ENCODE results near the gene ROCK1.
A peak's percentile ranks its signal among the peaks of the same experiment; 100 is the strongest.

The ROCK1 gene

GRCh38 chr18:21111346-21112139, at the start of gene ROCK1:
Gene ROCK1, minus strand, starts transcription at chr18:21111813. Its CDS starts 903 bp downstream, at chr18:21110910.
- H3K27ac ChIP-seq (ENCODE audit: low read depth, low read length): peak within 1 kb of the TSS; percentile 89
- no peaks in the 10 kb centered on the region for H3K27me3 ChIP-seq (ENCODE audit: low read length)
- H3K9ac ChIP-seq (ENCODE audit: low read length): peak within 1 kb of the TSS; percentile 97
- TF ChIP-seq, protein P1, sequence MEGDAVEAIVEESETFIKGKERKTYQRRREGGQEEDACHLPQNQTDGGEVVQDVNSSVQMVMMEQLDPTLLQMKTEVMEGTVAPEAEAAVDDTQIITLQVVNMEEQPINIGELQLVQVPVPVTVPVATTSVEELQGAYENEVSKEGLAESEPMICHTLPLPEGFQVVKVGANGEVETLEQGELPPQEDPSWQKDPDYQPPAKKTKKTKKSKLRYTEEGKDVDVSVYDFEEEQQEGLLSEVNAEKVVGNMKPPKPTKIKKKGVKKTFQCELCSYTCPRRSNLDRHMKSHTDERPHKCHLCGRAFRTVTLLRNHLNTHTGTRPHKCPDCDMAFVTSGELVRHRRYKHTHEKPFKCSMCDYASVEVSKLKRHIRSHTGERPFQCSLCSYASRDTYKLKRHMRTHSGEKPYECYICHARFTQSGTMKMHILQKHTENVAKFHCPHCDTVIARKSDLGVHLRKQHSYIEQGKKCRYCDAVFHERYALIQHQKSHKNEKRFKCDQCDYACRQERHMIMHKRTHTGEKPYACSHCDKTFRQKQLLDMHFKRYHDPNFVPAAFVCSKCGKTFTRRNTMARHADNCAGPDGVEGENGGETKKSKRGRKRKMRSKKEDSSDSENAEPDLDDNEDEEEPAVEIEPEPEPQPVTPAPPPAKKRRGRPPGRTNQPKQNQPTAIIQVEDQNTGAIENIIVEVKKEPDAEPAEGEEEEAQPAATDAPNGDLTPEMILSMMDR (IDR thresholded peaks at IDR 0.05; ENCODE audit: insufficient read depth, low read length, poor library complexity, severe bottlenecking): no peak
- no peak for TF ChIP-seq EZH2phosphoT487 (conservative IDR thresholded peaks at IDR 0.05; ENCODE audit: low read length)
- no peaks in the 10 kb centered on the region for H3K9me3 ChIP-seq (ENCODE audit: insufficient read depth, low read length)
- peak within 1 kb of the TSS; percentile 99 for H2AFZ ChIP-seq (ENCODE audit: low read depth, low read length, severe bottlenecking)
- no peaks in the 10 kb centered on the region for H3F3A ChIP-seq (ENCODE audit: insufficient read depth)
- peak within 1 kb of the TSS; percentile 97 for H3K4me2 ChIP-seq (ENCODE audit: low read depth, low read length, poor library complexity, severe bottlenecking)
- peaks cover 49% of the 10 kb centered on the region for H3K79me2 ChIP-seq (ENCODE audit: insufficient read depth, low read length)
- peak within 1 kb of the TSS; percentile 82 for H3K4me3 ChIP-seq (ENCODE audit: insufficient read depth, low read length, poor library complexity, severe bottlenecking)
- H3K36me3 ChIP-seq (ENCODE audit: low read length): peaks cover 6% of the 10 kb centered on the region; the same call in 1 of the 2 replicates
- H3K9me2 ChIP-seq (replicated peaks; ENCODE audit: insufficient read depth, low read length): no peaks in the 10 kb centered on the region
- peaks cover 27% of the 10 kb centered on the region for H4K20me1 ChIP-seq (ENCODE audit: low read depth, low read length)

DNA sequence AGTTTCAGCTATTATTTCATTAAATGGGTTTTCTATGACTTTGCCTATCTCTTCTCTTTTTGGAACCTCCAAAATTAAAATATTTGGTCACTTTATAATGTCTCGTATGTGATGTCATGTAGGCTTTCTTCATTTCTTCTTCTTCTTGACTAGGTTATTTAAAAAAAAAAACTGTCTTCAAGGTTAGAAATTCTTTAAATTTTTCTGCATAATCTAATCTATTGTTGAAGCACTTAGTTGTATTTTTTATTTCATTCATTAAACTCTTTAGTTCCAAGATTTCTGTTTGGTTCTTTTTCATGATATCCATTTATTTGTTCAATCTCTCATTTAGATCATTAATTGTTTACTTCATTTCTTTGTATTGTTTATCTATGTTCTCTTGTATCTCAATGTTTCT, 43.8 kb upstream of the ROCK1 start:
- Histone ChIP-seq H3K9ac (ENCODE audit: low read length) (no peak overlapping the region), H3K9me3 (ENCODE audit: insufficient read depth, low read length) (peaks cover 10% of the 10 kb centered on the region; the same call in 1 of the 2 replicates), H3K36me3 (ENCODE audit: low read length) (no peaks in the 10 kb centered on the region), H3K27ac (ENCODE audit: low read depth, low read length) (no peak overlapping the region), H3K27me3 (ENCODE audit: low read length) (no peaks in the 10 kb centered on the region), H4K20me1 (ENCODE audit: low read depth, low read length) (no peaks in the 10 kb centered on the region), H3F3A (ENCODE audit: insufficient read depth) (no peaks in the 10 kb centered on the region), H3K4me3 (ENCODE audit: insufficient read depth, low read length, poor library complexity, severe bottlenecking) (no peak overlapping the region), H3K4me2 (ENCODE audit: low read depth, low read length, poor library complexity, severe bottlenecking) (no peak overlapping the region), H3K79me2 (ENCODE audit: insufficient read depth, low read length) (no peaks in the 10 kb centered on the region), H3K9me2 (replicated peaks; ENCODE audit: insufficient read depth, low read length) (no peaks in the 10 kb centered on the region), H2AFZ (ENCODE audit: low read depth, low read length, severe bottlenecking) (no peak overlapping the region)
- TF ChIP-seq EZH2phosphoT487 (conservative IDR thresholded peaks at IDR 0.05; ENCODE audit: low read length): no peak

GRCh38 chr18:21146016-21146415, 34.4 kb upstream of the ROCK1 start:
- Histone ChIP-seq H3K27ac (ENCODE audit: low read depth, low read length) (no peak overlapping the region), H3K9me2 (replicated peaks; ENCODE audit: insufficient read depth, low read length) (no peaks in the 10 kb centered on the region), H3K9me3 (ENCODE audit: insufficient read depth, low read length) (no peaks in the 10 kb centered on the region), H3F3A (ENCODE audit: insufficient read depth) (no peaks in the 10 kb centered on the region), H2AFZ (ENCODE audit: low read depth, low read length, severe bottlenecking) (no peak overlapping the region), H3K4me2 (ENCODE audit: low read depth, low read length, poor library complexity, severe bottlenecking) (no peak overlapping the region), H4K20me1 (ENCODE audit: low read depth, low read length) (no peaks in the 10 kb centered on the region), H3K9ac (ENCODE audit: low read length) (no peak overlapping the region), H3K36me3 (ENCODE audit: low read length) (no peaks in the 10 kb centered on the region), H3K4me3 (ENCODE audit: insufficient read depth, low read length, poor library complexity, severe bottlenecking) (no peak overlapping the region), H3K79me2 (ENCODE audit: insufficient read depth, low read length) (no peaks in the 10 kb centered on the region), H3K27me3 (ENCODE audit: low read length) (no peaks in the 10 kb centered on the region; the same call in 1 of the 2 replicates)
- TF ChIP-seq, protein P1 (IDR thresholded peaks at IDR 0.05; ENCODE audit: insufficient read depth, low read length, poor library complexity, severe bottlenecking): no peak
- TF ChIP-seq EZH2phosphoT487 (conservative IDR thresholded peaks at IDR 0.05; ENCODE audit: low read length): no peak

DNA sequence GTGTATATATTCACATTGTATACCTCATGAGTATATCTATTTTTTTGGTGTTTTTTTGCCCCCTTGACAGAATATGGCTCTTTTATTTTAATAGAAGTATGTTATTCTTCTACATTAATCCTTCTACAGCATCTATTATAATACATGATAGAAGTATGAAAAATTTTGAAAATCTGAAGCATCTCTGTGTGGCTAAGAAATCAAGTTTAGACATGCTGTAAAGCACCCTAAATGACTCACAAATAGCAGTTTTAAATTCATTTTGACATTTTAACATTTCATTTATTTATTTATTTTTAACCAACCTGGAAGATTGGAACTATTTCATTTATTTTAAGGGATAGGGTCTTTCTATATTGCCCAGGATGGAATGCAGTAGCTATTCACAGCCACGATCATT, 33.8 kb upstream of the ROCK1 start:
- Histone ChIP-seq H3K36me3 (ENCODE audit: low read length) (no peaks in the 10 kb centered on the region), H4K20me1 (ENCODE audit: low read depth, low read length) (no peaks in the 10 kb centered on the region), H3K9me3 (ENCODE audit: insufficient read depth, low read length) (no peaks in the 10 kb centered on the region), H3K4me2 (ENCODE audit: low read depth, low read length, poor library complexity, severe bottlenecking) (no peak overlapping the region), H3K9me2 (replicated peaks; ENCODE audit: insufficient read depth, low read length) (no peaks in the 10 kb centered on the region), H3F3A (ENCODE audit: insufficient read depth) (no peaks in the 10 kb centered on the region), H3K79me2 (ENCODE audit: insufficient read depth, low read length) (no peaks in the 10 kb centered on the region), H3K27ac (ENCODE audit: low read depth, low read length) (no peak overlapping the region), H3K9ac (ENCODE audit: low read length) (no peak overlapping the region), H3K27me3 (ENCODE audit: low read length) (no peaks in the 10 kb centered on the region; the same call in 1 of the 2 replicates), H3K4me3 (ENCODE audit: insufficient read depth, low read length, poor library complexity, severe bottlenecking) (no peak overlapping the region), H2AFZ (ENCODE audit: low read depth, low read length, severe bottlenecking) (no peak overlapping the region)
- TF ChIP-seq, protein P1 (IDR thresholded peaks at IDR 0.05; ENCODE audit: insufficient read depth, low read length, poor library complexity, severe bottlenecking): no peak
- TF ChIP-seq EZH2phosphoT487 (conservative IDR thresholded peaks at IDR 0.05; ENCODE audit: low read length): no peak

All from SU-DHL-6 (cell line).